ENCODE results near the gene KRT20. TPM values are rescaled to one million over a fixed set of nuclear protein-coding genes. Genes with fewer than 3 reads are reported as not detected.
A peak's percentile ranks its signal among the peaks of the same experiment; 100 is the strongest.

KRT20 gene
- total and polyA plus RNA-seq, 9 of the 15 experiments (the other 6 are each of a cell fraction or from before 2014, with no cell fraction given) = 0.44 TPM; not detected in 8

- peak; percentile 90 for TF ChIP-seq NFIC (IDR thresholded peaks at IDR 0.05)
- peak; percentile 72 for TF ChIP-seq ATF3 (IDR thresholded peaks at IDR 0.05)
- TF ChIP-seq ATF3 (CRISPR knock-in tag; conservative IDR thresholded peaks at IDR 0.05) = no peak; the same call in 1 of the 2 replicates
- peak; percentile 86 for TF ChIP-seq DEAF1 (CRISPR knock-in tag; IDR thresholded peaks at IDR 0.05)
- no peak for TF ChIP-seq RBFOX2 (IDR thresholded peaks at IDR 0.05; ENCODE audit: low read depth, low read length)
- TF ChIP-seq TCF7L2 (IDR thresholded peaks at IDR 0.05; ENCODE audit: low read depth, low read length) = no peak
- TF ChIP-seq BMI1 (IDR thresholded peaks at IDR 0.05; ENCODE audit: low read length) = no peak
- TF ChIP-seq NELFE (IDR thresholded peaks at IDR 0.05; ENCODE audit: insufficient read depth, insufficient read length) = no peak
Measured at GRCh38 chr17:40909351-40909750, 24.3 kb upstream of the KRT20 start (continued).

- Histone ChIP-seq H3K9ac (ENCODE audit: insufficient read depth in 1 of 2, low read depth in 2 of 2, low read length in 2 of 2) (no peak overlapping the region), H3K9me1 (ENCODE audit: control insufficient read depth, insufficient read depth, low read length) (no peaks in the 10 kb centered on the region), H3K27me3 (ENCODE audit: control insufficient read depth in 2 of 2, insufficient read depth in 2 of 2, low read length in 2 of 2) (peaks cover 29 to 37% of the 10 kb centered on the region in 2 experiments), H4K20me1 (replicated peaks; ENCODE audit: control insufficient read depth, insufficient read depth, low read length) (no peaks in the 10 kb centered on the region), H3K4me3 (no peak overlapping the region), H3K9me3 (replicated peaks; ENCODE audit: control insufficient read depth, insufficient read depth, low read depth, low read length) (no peaks in the 10 kb centered on the region), H3K27ac (ENCODE audit: extremely low read depth, low read depth, low read length) (no peak overlapping the region), H3K4me2 (ENCODE audit: insufficient read depth, low read length) (no peak overlapping the region), H3K36me3 (ENCODE audit: control insufficient read depth, insufficient read depth, low read length) (no peaks in the 10 kb centered on the region), H3K79me2 (ENCODE audit: control insufficient read depth, insufficient read depth, low read length) (no peaks in the 10 kb centered on the region), H3K4me1 (replicated peaks in 1 of 2; ENCODE audit: control insufficient read depth in 2 of 2, insufficient read depth in 2 of 2, low read length in 2 of 2) (no peaks in the 10 kb centered on the region), H2AFZ (ENCODE audit: low read depth, low read length) (no peak overlapping the region)
- intact Hi-C loops (cut with micrococcal nuclease) = loop anchor here (5.0 to 10.0 kb wide), 4 partner anchors 292 to 741 kb away; no protein-coding TSS in a partner anchor
- DNase-seq (ENCODE audit: extremely low read depth in 1 of 4, low spot score in 3 of 4) = no peak
- no peak for FAIRE-seq
- CTCF ChIA-PET (ENCODE audit: low intra/inter-chr PET ratio) = interaction anchor here (0.6 to 0.7 kb wide), 2 partner anchors 306 to 542 kb away, joined by 3 to 5 read pairs; no protein-coding TSS in a partner anchor
- no TSS peak for BruUV-seq (replicated peaks)
- POLR2A ChIA-PET = no interaction called here
- no peak for ATAC-seq
- WGBS (ENCODE audit: insufficient coverage, low coverage, missing lambda C conversion rate) = 20% methylated on average over 4 of the region's 4 CpGs
- in situ Hi-C loops (cut with MboI) = loop anchor here (5.0 to 10.0 kb wide), 2 partner anchors 102 to 756 kb away; no protein-coding TSS in a partner anchor
- TF ChIP-seq CREM (IDR thresholded peaks at IDR 0.05; ENCODE audit: low read depth) (no peak), REST (IDR thresholded peaks at IDR 0.05; ENCODE audit: borderline replicate concordance) (peak; percentile 49), REST (CRISPR knock-in tag; IDR thresholded peaks at IDR 0.05; ENCODE audit: low read depth) (no peak), HDAC1 (IDR thresholded peaks at IDR 0.05) (no peak)
Measured at GRCh38 chr17:40906613-40907012, 21.6 kb upstream of the KRT20 start.
